Glomerular endothelial cell (primary cell): ENCODE results near the gene MFSD1. TPM values are rescaled to one million over a fixed set of nuclear protein-coding genes. Genes with fewer than 3 reads are reported as not detected.

Experiments
- DNase-seq: peaks from one replicate; pipeline ENCODE4 v3.0.0-alpha.2; 2011; ENCODE audit warnings: low read depth, low spot score; ENCODE audit errors: extremely low read depth
- total RNA-seq: library from RNA; depleted of rRNA; stranded (reverse); fragments of >200 nt; gene quantifications from 2 replicates; pipeline ENCODE4 v1.2.3, GENCODE V29; 2015

The MFSD1 gene
- total RNA-seq, 1 donor from 2014 or later = 54.3 TPM

- no peak for DNase-seq
These were observed 6.8 kb downstream of the MFSD1 start for GRCh38 chr3:158808697-158809096.

- no peak for DNase-seq
These were observed 7.8 kb downstream of the MFSD1 start for GRCh38 chr3:158809642-158810041.

GRCh38 chr3:158810823-158811724, 9.2 kb downstream of the MFSD1 start:
- no peak for DNase-seq

- no peak for DNase-seq
These were observed 17.4 kb downstream of the MFSD1 start for GRCh38 chr3:158819282-158819681.

GRCh38 chr3:158820521-158820920, 18.7 kb downstream of the MFSD1 start:
- no peak for DNase-seq

- DNase-seq = no peak
These were observed 20.0 kb downstream of the MFSD1 start for GRCh38 chr3:158821847-158822246.

- DNase-seq = no peak
These were observed 21.6 kb downstream of the MFSD1 start for GRCh38 chr3:158823426-158823825.

GRCh38 chr3:158827773-158828172, 25.9 kb downstream of the MFSD1 start:
- DNase-seq = no peak

- DNase-seq = no peak
These were observed 28.5 kb downstream of the MFSD1 start for GRCh38 chr3:158830391-158830790.

GRCh38 chr3:158831861-158832260, 30.0 kb downstream of the MFSD1 start:
- no peak for DNase-seq

GRCh38 chr3:158835631-158836030, 33.8 kb downstream of the MFSD1 start:
- DNase-seq = no peak

GRCh38 chr3:158836312-158836711, 34.5 kb downstream of the MFSD1 start:
- no peak for DNase-seq

GRCh38 chr3:158837240-158837639, 35.4 kb downstream of the MFSD1 start:
- DNase-seq = no peak

- DNase-seq = no peak
These were observed 38.1 kb downstream of the MFSD1 start for GRCh38 chr3:158839966-158840365.

GRCh38 chr3:158841387-158841786, 39.5 kb downstream of the MFSD1 start:
- DNase-seq = no peak

- DNase-seq = no peak
These were observed 41.1 kb downstream of the MFSD1 start for GRCh38 chr3:158842976-158843375.

- DNase-seq = peak; percentile 12
These were observed 44.0 kb downstream of the MFSD1 start for GRCh38 chr3:158845765-158846350.

- no peak for DNase-seq
These were observed 45.1 kb downstream of the MFSD1 start for GRCh38 chr3:158846803-158847451.

GRCh38 chr3:158847452-158847821, 45.6 kb downstream of the MFSD1 start:
- DNase-seq = no peak

GRCh38 chr3:158847885-158848284, 46.0 kb downstream of the MFSD1 start:
- DNase-seq = no peak

- DNase-seq = no peak
These were observed 47.9 kb downstream of the MFSD1 start for GRCh38 chr3:158849757-158850156.

- no peak for DNase-seq
These were observed 57.5 kb downstream of the MFSD1 start for GRCh38 chr3:158859362-158859761.
